Measurements from ENCODE around the gene BRD7.

GRCh38 chr16:50368410-50369132, at the start of gene BRD7:
- TF ChIP-seq CTCF (IDR thresholded peaks at IDR 0.05) = peak; percentile 33 to 76 (median 48)
- no peak for TF ChIP-seq POLR2A (IDR thresholded peaks at IDR 0.05)

Data from right lobe of liver (tissue), 4 donors.